Breast epithelium (tissue), 3 donors: ENCODE data around the gene SPTBN2.

Experiments
- CTCF ChIP-seq, 3 donors: fragments of 450-650 bp; IDR thresholded peaks; one replicate each; pipeline ENCODE4 v1.5.1; 2016 to 2017; ENCODE audit warnings: antibody characterized with exemption in 3 of 3, mild to moderate bottlenecking in 3 of 3, moderate library complexity in 3 of 3
- POLR2A ChIP-seq: fragments of 450-650 bp; IDR thresholded peaks from one replicate; pipeline ENCODE4 v1.6.1; 2016; ENCODE audit warnings: antibody characterized with exemption, mild to moderate bottlenecking, moderate library complexity

- TF ChIP-seq CTCF (IDR thresholded peaks at IDR 0.05) (no peak), POLR2A (no peak)
Measured at GRCh38 chr11:66725647-66726046, 3.4 kb downstream of the SPTBN2 start.
